H9 (cell line): Measurements from ENCODE around the gene HOXC12. TPM values are rescaled to one million over a fixed set of nuclear protein-coding genes. Genes with fewer than 3 reads are reported as not detected.

Source experiments
- DNase-seq: peaks from one replicate; pipeline ENCODE4 v3.0.0-alpha.2; 2017
- H2AFZ ChIP-seq: one replicate; pipeline ENCODE4 v1.6.1; 2013; ENCODE audit warnings: mild to moderate bottlenecking, low read length, control low read depth, moderate library complexity
- H2AK5ac ChIP-seq: 2 replicates; pipeline ENCODE4 v1.6.1; 2013; ENCODE audit warnings: low read length, control low read depth, mixed read lengths; ENCODE audit not compliant: insufficient read length
- H2BK120ac ChIP-seq: one replicate; pipeline ENCODE4 v1.6.1; 2013; ENCODE audit warnings: low read depth, mild to moderate bottlenecking, low read length, control low read depth, inconsistent platforms; ENCODE audit not compliant: poor library complexity, severe bottlenecking
- H2BK12ac ChIP-seq: 2 replicates; pipeline ENCODE4 v1.6.1; 2013; ENCODE audit warnings: low read length, control low read depth, mixed read lengths, low read depth; ENCODE audit not compliant: insufficient read length
- H2BK15ac ChIP-seq: 2 replicates; pipeline ENCODE4 v1.6.1; 2013; ENCODE audit warnings: low read depth, low read length, control low read depth
- H2BK20ac ChIP-seq: one replicate; pipeline ENCODE4 v1.6.1; 2013; ENCODE audit warnings: low read depth, mild to moderate bottlenecking, low read length, control low read depth, inconsistent platforms; ENCODE audit not compliant: poor library complexity, severe bottlenecking
- H2BK5ac ChIP-seq: 2 replicates; pipeline ENCODE4 v1.6.1; 2013; ENCODE audit warnings: low read length, control low read depth, mixed read lengths; ENCODE audit not compliant: insufficient read length
- H3K14ac ChIP-seq: 2 replicates; pipeline ENCODE4 v1.6.1; 2013; ENCODE audit warnings: low read length, control low read depth; ENCODE audit not compliant: insufficient read depth
- H3K18ac ChIP-seq: 2 replicates; pipeline ENCODE4 v1.6.1; 2013; ENCODE audit warnings: low read depth, mild to moderate bottlenecking, mixed read lengths, low read length, control low read depth; ENCODE audit not compliant: insufficient read length
- H3K23ac ChIP-seq: 2 replicates; pipeline ENCODE4 v1.6.1; 2013; ENCODE audit warnings: low read length, control low read depth, mixed read lengths, low read depth; ENCODE audit not compliant: insufficient read length
- H3K23me2 ChIP-seq: 2 replicates; pipeline ENCODE4 v1.6.1; 2013; ENCODE audit warnings: low read depth, mild to moderate bottlenecking, mixed read lengths, low read length, control low read depth; ENCODE audit not compliant: insufficient read length, poor library complexity, severe bottlenecking
- H3K27ac ChIP-seq: 2 replicates; pipeline ENCODE4 v1.5.1; 2013; ENCODE audit warnings: low read length, control low read depth, mixed read lengths, low read depth; ENCODE audit not compliant: insufficient read length
- H3K27me3 ChIP-seq: 2 replicates; pipeline ENCODE4 v1.6.1; 2013; ENCODE audit warnings: low read length, control low read depth, inconsistent platforms; ENCODE audit not compliant: insufficient read depth
- H3K4ac ChIP-seq: 2 replicates; pipeline ENCODE4 v1.6.1; 2013; ENCODE audit warnings: low read depth, mild to moderate bottlenecking, control low read depth, inconsistent platforms, low read length, moderate library complexity
- H3K4me1 ChIP-seq: 2 replicates; pipeline ENCODE4 v1.6.1; 2013; ENCODE audit warnings: low read length, control low read depth, inconsistent platforms; ENCODE audit not compliant: insufficient read depth
- H3K4me2 ChIP-seq: 2 replicates; pipeline ENCODE4 v1.6.1; 2013; ENCODE audit warnings: low read length, control low read depth, mixed read lengths; ENCODE audit not compliant: insufficient read length, insufficient read depth
- H3K56ac ChIP-seq: 2 replicates; pipeline ENCODE4 v1.6.1; 2013; ENCODE audit warnings: low read depth, mild to moderate bottlenecking, mixed read lengths, low read length, control low read depth; ENCODE audit not compliant: insufficient read length
- H3K79me1 ChIP-seq: 2 replicates; pipeline ENCODE4 v1.6.1; 2013; ENCODE audit warnings: low read depth, mild to moderate bottlenecking, moderate library complexity, low read length, control low read depth, inconsistent platforms; ENCODE audit not compliant: insufficient read depth, poor library complexity, severe bottlenecking
- H3K79me2 ChIP-seq: 2 replicates; pipeline ENCODE4 v1.6.1; 2013; ENCODE audit warnings: low read length, control low read depth, inconsistent platforms; ENCODE audit not compliant: insufficient read depth
- H3K9ac ChIP-seq: 2 replicates; pipeline ENCODE4 v1.6.1; 2013; ENCODE audit warnings: low read length, control low read depth, mixed read lengths; ENCODE audit not compliant: insufficient read length; ENCODE audit errors: extremely low read depth
- H3K9me3 ChIP-seq: one replicate; pipeline ENCODE4 v1.6.1; 2013; ENCODE audit warnings: low read depth, low read length, inconsistent platforms; ENCODE audit not compliant: control insufficient read depth
- H3T11ph ChIP-seq: one replicate; pipeline ENCODE4 v1.6.1; 2013; ENCODE audit warnings: mild to moderate bottlenecking, low read length, control low read depth, inconsistent platforms
- H4K20me1 ChIP-seq: one replicate; pipeline ENCODE4 v1.6.1; 2013; ENCODE audit not compliant: control insufficient read depth, insufficient read length, insufficient read depth
- H4K5ac ChIP-seq: 2 replicates; pipeline ENCODE4 v1.6.1; 2013; ENCODE audit warnings: low read depth, mild to moderate bottlenecking, mixed read lengths, low read length, control low read depth; ENCODE audit not compliant: insufficient read length
- H4K8ac ChIP-seq: replicated peaks from 2 replicates; pipeline ENCODE4 v1.6.1; 2013; ENCODE audit warnings: low read length, control low read depth, mixed read lengths, low read depth; ENCODE audit not compliant: insufficient read length
- H4K91ac ChIP-seq: 2 replicates; pipeline ENCODE4 v1.6.1; 2013; ENCODE audit warnings: low read depth, mild to moderate bottlenecking, moderate library complexity, mixed read lengths, low read length, control low read depth; ENCODE audit not compliant: insufficient read length
- H3K27ac Mint-ChIP-seq, 3 experiments: 2 replicates in 2 of 3; 3 replicates in 1 of 3; pipeline ENCODE4 v1.8.0; 2020 to 2021; ENCODE audit warnings: mixed read lengths in 3 of 3, mild to moderate bottlenecking in 1 of 3, moderate library complexity in 1 of 3
- H3K27me3 Mint-ChIP-seq: 2 replicates; pipeline ENCODE4 v1.8.0; 2021; ENCODE audit warnings: low read depth, mild to moderate bottlenecking, moderate library complexity, mixed read lengths
- H3K36me3 Mint-ChIP-seq, 3 experiments: 2 replicates in 2 of 3; 3 replicates in 1 of 3; pipeline ENCODE4 v1.8.0; 2020 to 2021; ENCODE audit warnings: low read depth in 3 of 3, mixed read lengths in 3 of 3; ENCODE audit not compliant: insufficient read depth in 1 of 3
- H3K4me1 Mint-ChIP-seq, 2 experiments: 2 replicates each; pipeline ENCODE4 v1.8.0; 2020; ENCODE audit warnings: mixed read lengths in 2 of 2
- H3K4me3 Mint-ChIP-seq, 2 experiments: 2 replicates in 1 of 2; 3 replicates in 1 of 2; pipeline ENCODE4 v1.8.0; 2020 to 2021; ENCODE audit warnings: mild to moderate bottlenecking in 2 of 2, mixed read lengths in 2 of 2, moderate library complexity in 1 of 2
- H3K9me3 Mint-ChIP-seq, 2 experiments: 2 replicates in 1 of 2; 3 replicates in 1 of 2; pipeline ENCODE4 v1.8.0; 2020; ENCODE audit warnings: mild to moderate bottlenecking in 2 of 2, mixed read lengths in 2 of 2, moderate library complexity in 1 of 2
- WGBS: extraction: QIAGEN DNeasy Blood & Tissue Kit; methylation state at CpG from one replicate; pipeline ENCODE4 v1.1.7; 2013; ENCODE audit warnings: missing lambda C conversion rate, low lambda C conversion rate, mixed read lengths; ENCODE audit not compliant: insufficient read length; ENCODE audit errors: extremely low coverage; 5-methylcytosine and 5-hydroxymethylcytosine counted together
- total RNA-seq: library from RNA; stranded (reverse); gene quantifications from 2 replicates; pipeline ENCODE4 v1.2.1, GENCODE V29; 2021
- TF ChIP-seq, protein P1 (sequence below): fragments of 200-600 bp; sonication (generic); conservative IDR thresholded peaks from 3 replicates; pipeline ENCODE4 v1.8.0; 2021; ENCODE audit warnings: antibody characterized with exemption, mild to moderate bottlenecking

Gene HOXC12
- total RNA-seq, 1 experiment from 2014 or later = not detected

DNA sequence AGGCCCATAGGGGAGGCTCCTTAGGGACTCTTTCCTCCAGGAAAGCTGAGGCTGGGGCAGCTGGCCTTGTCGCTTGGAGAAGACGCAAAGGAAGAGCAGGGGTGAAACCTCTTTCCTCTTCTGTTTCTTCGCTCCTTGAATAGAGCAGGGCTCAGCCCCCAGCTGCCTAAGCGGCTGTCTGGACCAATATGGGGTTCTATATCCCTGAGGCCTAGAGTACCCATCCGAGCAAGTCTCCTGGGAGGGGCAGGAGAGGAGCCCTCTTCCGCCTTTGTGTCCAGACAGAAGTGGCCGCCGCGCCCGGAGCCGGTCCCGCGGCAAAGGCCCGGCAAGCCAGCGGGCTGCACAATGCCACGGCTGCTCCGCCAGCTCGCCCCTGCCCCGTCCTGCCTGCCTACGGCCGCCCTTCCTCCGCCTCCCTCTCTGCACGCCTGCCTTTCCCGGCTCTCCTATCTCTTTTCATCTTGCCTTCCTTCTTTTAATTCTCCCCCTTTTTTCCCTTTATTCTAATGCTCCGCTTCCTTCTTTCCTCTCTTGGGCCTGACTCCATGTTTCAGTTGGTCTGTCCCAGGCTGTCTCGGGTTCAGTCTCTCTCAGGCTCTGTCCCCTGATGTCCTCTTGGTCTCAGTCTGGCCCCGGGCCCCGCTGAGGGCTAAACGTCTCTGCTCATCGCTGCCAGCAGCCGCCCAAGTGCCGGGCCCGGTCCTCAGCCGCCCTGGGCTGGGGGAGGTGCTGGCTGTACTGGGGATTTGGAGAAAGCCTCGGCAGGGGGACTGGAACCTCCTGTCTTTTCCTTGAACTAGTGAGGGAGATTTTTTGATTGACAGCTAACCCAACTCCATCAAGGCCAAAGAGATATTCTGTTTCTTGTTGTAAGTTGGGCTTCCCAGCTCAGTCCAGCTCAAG lies 42.8 kb downstream of the HOXC12 start:
- DNase-seq = no peak
- H3K23ac ChIP-seq = no peak overlapping the region

More for the DNA sequence above, 42.8 kb downstream of the HOXC12 start:
- Histone ChIP-seq H3K4ac (no peak overlapping the region), H3K27me3 (peaks cover 99% of the 10 kb centered on the region), H2BK15ac (no peak overlapping the region), H3K27ac (no peak overlapping the region), H3K4me1 (no peaks in the 10 kb centered on the region), H2BK120ac (no peak overlapping the region), H2BK5ac (no peak overlapping the region), H2AFZ (no peak overlapping the region), H3K79me2 (no peaks in the 10 kb centered on the region), H4K20me1 (no peaks in the 10 kb centered on the region), H3K14ac (no peak overlapping the region), H3K18ac (no peak overlapping the region), H4K8ac (no peak overlapping the region), H3K9ac (no peak overlapping the region), H3K4me2 (no peak overlapping the region), H3K79me1 (no peaks in the 10 kb centered on the region), H3K56ac (no peak overlapping the region), H3K9me3 (no peaks in the 10 kb centered on the region), H3T11ph (no peak overlapping the region), H4K91ac (no peak overlapping the region), H2BK20ac (no peak overlapping the region), H2AK5ac (no peak overlapping the region), H4K5ac (no peak overlapping the region), H3K23me2 (no peaks in the 10 kb centered on the region), H2BK12ac (no peak overlapping the region)
- no peak overlapping the region for H3K4me3 Mint-ChIP-seq
- H3K9me3 Mint-ChIP-seq = peaks cover under 1 to 3% of the 10 kb centered on the region in 2 experiments; a peak in 3 of 5 replicates
- TF ChIP-seq, protein P1, sequence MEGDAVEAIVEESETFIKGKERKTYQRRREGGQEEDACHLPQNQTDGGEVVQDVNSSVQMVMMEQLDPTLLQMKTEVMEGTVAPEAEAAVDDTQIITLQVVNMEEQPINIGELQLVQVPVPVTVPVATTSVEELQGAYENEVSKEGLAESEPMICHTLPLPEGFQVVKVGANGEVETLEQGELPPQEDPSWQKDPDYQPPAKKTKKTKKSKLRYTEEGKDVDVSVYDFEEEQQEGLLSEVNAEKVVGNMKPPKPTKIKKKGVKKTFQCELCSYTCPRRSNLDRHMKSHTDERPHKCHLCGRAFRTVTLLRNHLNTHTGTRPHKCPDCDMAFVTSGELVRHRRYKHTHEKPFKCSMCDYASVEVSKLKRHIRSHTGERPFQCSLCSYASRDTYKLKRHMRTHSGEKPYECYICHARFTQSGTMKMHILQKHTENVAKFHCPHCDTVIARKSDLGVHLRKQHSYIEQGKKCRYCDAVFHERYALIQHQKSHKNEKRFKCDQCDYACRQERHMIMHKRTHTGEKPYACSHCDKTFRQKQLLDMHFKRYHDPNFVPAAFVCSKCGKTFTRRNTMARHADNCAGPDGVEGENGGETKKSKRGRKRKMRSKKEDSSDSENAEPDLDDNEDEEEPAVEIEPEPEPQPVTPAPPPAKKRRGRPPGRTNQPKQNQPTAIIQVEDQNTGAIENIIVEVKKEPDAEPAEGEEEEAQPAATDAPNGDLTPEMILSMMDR = no peak
- no CpG with 5 or more reads among the region's 35 CpGs for whole genome bisulfite sequencing
- no peaks in the 10 kb centered on the region for H3K36me3 Mint-ChIP-seq
- H3K27ac Mint-ChIP-seq = no peak overlapping the region
- H3K4me1 Mint-ChIP-seq = peaks cover 7 to 31% of the 10 kb centered on the region in 2 experiments
- peaks cover 100% of the 10 kb centered on the region for H3K27me3 Mint-ChIP-seq
